GM21360 (cell line): Measurements from ENCODE around the gene CFAP20.
"Not testable (repeated sequence)": the region's sequence is repeated elsewhere in the genome, so short reads cannot be mapped to it uniquely, and the experiment has no call there.

Source experiments
- ATAC-seq: cut with Tn5 transposase; IDR thresholded peaks from one replicate; pipeline ENCODE4 v1.9.1; 2021; ENCODE audit warnings: mild to moderate bottlenecking, moderate library complexity; ENCODE audit not compliant: unreplicated experiment

Gene CFAP20

GRCh38 chr16:58098207-58099096 is 30.7 kb downstream of the CFAP20 start:
- ATAC-seq, result no peak

GRCh38 chr16:58096249-58096648 is 32.9 kb downstream of the CFAP20 start:
- ATAC-seq, result no peak

GRCh38 chr16:58095575-58095960 is 33.6 kb downstream of the CFAP20 start:
- ATAC-seq, result not testable (repeated sequence)

DNA sequence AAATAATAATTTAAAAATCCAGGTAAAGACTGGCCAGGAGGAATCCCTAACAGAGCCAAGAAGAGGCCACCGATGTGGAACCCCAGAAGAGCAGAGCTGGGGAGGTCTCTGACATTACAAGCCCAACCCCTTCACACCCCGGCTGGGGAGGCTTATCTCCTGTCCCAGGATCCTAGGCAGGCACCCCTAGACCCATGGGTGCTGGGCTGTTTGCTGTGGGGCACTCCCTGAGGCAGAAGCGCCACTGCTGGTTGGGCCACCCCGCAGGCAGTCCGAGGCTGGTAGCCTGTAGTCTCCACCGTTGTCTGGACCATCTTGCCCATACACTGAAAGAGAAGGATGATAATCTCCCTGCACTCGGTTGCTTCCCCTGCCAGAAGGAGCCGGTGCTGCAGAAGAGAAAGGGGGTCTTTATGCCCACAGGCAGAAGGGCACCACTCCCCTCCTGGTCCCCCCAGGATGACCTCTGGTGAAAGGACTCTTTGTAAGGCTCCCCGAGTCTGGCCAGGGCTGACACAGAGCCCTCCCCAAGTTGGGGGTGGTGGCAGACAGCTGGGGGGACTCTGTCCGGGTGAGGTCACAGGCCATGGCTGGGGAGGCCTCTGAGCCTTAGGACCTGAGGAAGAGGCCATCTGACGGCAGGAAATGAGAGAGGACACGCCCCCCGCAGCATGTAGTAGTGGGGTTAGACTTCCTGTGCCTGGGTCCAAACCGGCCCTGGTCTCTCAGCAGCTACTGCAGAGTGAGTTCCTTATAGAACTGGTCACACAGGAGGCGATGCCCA is 34.2 kb downstream of the CFAP20 start:
- no peak for ATAC-seq

GRCh38 chr16:58094026-58094425 is 35.2 kb downstream of the CFAP20 start:
- ATAC-seq, result no peak

DNA sequence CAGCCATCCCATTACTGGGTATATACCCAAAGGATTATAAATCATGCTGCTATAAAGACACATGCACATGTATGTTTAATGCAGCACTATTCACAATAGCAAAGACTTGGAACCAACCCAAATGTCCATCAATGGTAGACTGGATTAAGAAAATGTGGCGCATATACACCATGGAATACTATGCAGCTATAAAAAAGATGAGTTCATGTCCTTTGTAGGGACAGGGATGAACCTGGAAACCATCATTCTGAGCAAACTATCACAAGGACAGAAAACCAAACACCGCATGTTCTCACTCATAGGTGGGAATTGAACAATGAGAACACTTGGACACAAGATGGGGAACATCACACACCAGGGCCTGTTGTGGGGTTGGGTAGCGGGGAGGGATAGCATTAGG is 38.8 kb downstream of the CFAP20 start:
- not testable (repeated sequence) for ATAC-seq

DNA sequence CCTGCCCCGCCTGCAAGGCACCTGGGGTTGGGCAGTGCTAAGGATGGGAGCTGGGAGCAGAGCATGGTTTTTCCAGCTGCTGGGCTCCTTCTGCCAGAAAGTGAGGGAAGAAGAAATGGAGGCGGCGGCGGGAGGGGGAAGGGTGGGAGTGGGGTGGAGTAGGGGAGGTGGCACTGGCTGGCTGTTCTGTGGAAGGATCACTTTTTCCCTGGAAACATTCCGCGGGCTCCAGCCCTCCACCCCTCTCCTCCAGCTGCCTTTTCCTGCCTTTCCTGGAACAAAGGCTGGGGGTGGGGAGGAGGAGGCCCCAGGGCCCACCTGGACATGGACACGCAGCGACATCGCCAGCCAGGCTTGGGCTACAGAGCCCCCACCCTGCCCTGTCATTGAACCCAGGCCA is 41.1 kb downstream of the CFAP20 start:
- ATAC-seq, result no peak

DNA sequence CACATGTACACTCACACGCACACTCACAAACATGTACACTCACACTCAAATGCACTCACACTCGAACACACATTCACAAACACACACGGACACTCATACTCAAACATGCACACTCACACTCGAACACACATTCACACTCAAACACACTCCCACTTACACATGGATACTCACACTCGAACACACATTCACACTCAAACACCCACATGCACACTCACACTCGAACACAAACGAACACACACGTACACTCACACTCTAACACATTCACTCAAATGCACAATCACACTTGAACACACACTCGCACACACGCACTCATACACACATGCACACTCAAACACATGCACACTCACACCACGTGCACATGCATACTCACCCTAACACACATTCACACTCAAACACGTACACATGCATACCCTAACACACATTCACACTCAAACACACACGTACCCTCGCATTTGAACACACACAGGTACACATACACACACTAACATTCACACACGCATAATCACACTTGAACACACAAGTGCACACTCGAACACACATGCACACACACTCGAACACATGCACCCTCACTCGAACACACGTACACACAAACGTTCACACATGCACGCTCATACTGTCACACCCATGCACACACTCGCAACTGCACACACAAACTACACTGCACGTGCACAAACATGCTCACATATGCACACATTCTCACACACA is 41.8 kb downstream of the CFAP20 start:
- ATAC-seq, result no peak

- ATAC-seq, result no peak
Observed at GRCh38 chr16:58086381-58087208, 42.6 kb downstream of the CFAP20 start.

- no peak for ATAC-seq
Observed at GRCh38 chr16:58085584-58086251, 43.5 kb downstream of the CFAP20 start.

DNA sequence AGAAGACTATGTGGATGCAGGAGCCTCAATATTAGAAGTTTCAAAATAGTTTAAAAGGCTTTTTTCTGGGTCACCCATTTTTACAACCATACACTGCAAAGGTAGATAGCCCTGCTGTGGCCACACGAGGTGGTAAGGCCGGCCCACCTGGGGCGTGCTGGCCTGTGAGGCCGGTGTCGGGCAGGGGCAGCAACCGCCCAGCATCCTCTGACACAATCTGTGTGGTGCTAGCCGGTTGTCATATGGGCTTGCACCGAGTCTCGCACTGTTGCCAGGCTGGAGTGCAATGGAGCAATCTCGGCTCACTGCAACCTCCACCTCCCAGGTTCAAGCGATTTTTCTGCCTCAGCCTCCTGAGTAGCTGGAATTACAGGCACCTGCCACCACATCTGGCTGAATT is 44.0 kb downstream of the CFAP20 start:
- ATAC-seq, result no peak

GRCh38 chr16:58084635-58085034 is 44.5 kb downstream of the CFAP20 start:
- ATAC-seq, result no peak

GRCh38 chr16:58082381-58082780 is 46.8 kb downstream of the CFAP20 start:
- ATAC-seq, result no peak

- ATAC-seq, result not testable (repeated sequence)
Observed at GRCh38 chr16:58080657-58081056, 48.5 kb downstream of the CFAP20 start.

DNA sequence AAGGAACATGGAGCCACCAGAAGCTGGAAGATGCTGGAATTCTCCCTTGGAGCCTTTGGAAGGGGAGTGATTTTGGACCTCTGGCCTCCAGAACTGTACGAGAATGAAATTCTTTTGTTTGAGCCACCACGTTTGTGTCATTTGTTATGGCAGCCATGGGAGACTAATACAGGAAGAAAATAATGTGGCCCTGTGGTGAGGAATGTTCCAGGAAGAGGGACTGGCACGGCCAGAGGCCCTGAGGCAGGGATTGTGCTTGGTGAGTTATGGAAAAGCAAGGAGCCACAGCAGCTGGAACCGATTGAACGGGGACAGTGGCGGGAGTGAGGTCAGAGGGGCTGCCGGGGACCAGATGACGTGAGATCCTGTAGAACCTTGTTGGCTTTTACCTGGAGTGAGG is 51.4 kb downstream of the CFAP20 start:
- ATAC-seq, result no peak

DNA sequence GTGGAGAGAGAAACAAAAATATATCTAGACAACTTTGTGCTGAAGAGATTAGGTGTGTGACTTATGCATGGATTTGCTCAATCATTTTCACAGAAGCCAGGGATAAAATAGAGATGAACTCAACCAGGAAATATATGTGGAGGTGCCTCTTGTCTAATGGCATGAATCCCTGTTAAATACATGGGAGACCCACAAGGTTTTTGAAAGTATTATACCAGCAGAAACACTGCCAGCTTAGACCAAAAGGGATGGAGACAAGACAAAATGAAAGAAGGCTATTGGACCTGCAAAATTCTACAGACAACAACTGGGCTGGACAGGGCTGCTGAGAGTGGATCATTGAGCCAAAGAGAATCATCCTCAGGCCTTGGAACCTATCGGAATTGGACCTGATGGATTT is 52.7 kb downstream of the CFAP20 start:
- ATAC-seq, result no peak

GRCh38 chr16:58074657-58075056 is 54.5 kb downstream of the CFAP20 start:
- no peak for ATAC-seq

DNA sequence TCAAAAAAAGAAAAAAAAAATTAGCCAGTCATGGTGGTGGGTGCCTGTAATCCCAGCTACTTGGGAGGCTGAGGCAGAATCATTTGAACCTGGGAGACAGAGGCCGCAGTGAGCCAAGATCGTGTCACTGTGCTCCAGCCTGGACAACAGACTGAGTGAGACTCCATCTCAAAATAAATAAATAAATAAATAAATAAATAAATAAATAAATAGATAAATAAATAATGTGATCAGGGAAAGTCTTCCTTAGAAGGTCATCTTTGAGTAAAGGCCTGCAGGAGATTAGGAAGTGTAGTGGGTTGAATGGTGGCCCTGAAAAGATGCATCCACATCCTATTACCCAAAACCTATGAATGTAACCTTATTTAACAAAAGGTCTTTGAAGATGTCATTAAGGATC is 56.1 kb downstream of the CFAP20 start:
- not testable (repeated sequence) for ATAC-seq

GRCh38 chr16:58072134-58072533 is 57.0 kb downstream of the CFAP20 start:
- ATAC-seq, result not testable (repeated sequence)

- no peak for ATAC-seq
Observed at GRCh38 chr16:58070585-58070984, 58.6 kb downstream of the CFAP20 start.
